Endodermal cell (in vitro differentiated cells): ENCODE data around the gene NEDD4L. TPM values are rescaled to one million over a fixed set of nuclear protein-coding genes. Genes with fewer than 3 reads are reported as not detected.

Source experiments
- DNase-seq: peaks from one replicate; pipeline ENCODE4 v3.0.0-alpha.2; 2017
- H3K27ac ChIP-seq: 2 replicates; pipeline ENCODE4 v1.5.1; 2013; ENCODE audit warnings: mild to moderate bottlenecking, low read depth, low read length, moderate library complexity
- H3K27me3 ChIP-seq: 2 replicates; pipeline ENCODE4 v1.6.1; 2013; ENCODE audit warnings: mild to moderate bottlenecking, low read length, moderate library complexity; ENCODE audit not compliant: insufficient read depth, control insufficient read depth, poor library complexity, severe bottlenecking
- H3K36me3 ChIP-seq: 2 replicates; pipeline ENCODE4 v1.7.0; 2013; ENCODE audit warnings: mild to moderate bottlenecking, low read length, moderate library complexity; ENCODE audit not compliant: control insufficient read depth, insufficient read depth
- H3K4me1 ChIP-seq: one replicate; pipeline ENCODE4 v1.7.0; 2013; ENCODE audit warnings: low read length; ENCODE audit not compliant: control insufficient read depth, insufficient read depth
- H3K4me3 ChIP-seq: 2 replicates; pipeline ENCODE4 v1.5.1; 2013; ENCODE audit warnings: mild to moderate bottlenecking, low read length, moderate library complexity
- H3K9ac ChIP-seq: 2 replicates; pipeline ENCODE4 v1.6.1; 2013; ENCODE audit warnings: mild to moderate bottlenecking, low read length, moderate library complexity; ENCODE audit not compliant: poor library complexity, severe bottlenecking; ENCODE audit errors: extremely low read depth
- H3K9me3 ChIP-seq: 2 replicates; pipeline ENCODE4 v1.6.1; 2013; ENCODE audit warnings: mild to moderate bottlenecking, low read length, moderate library complexity; ENCODE audit not compliant: control insufficient read depth
- H3K27ac Mint-ChIP-seq: 2 replicates; pipeline ENCODE4 v1.8.0; 2020; ENCODE audit warnings: mixed read lengths
- H3K27me3 Mint-ChIP-seq: 2 replicates; pipeline ENCODE4 v1.8.0; 2021; ENCODE audit warnings: mild to moderate bottlenecking, mixed read lengths; ENCODE audit not compliant: insufficient read depth
- H3K36me3 Mint-ChIP-seq: 2 replicates; pipeline ENCODE4 v1.8.0; 2020; ENCODE audit warnings: low read depth, mixed read lengths
- H3K4me1 Mint-ChIP-seq: 2 replicates; pipeline ENCODE4 v1.8.0; 2020; ENCODE audit warnings: mixed read lengths
- H3K4me3 Mint-ChIP-seq: 2 replicates; pipeline ENCODE4 v1.8.0; 2020; ENCODE audit warnings: mild to moderate bottlenecking, moderate library complexity, mixed read lengths
- H3K9me3 Mint-ChIP-seq: 2 replicates; pipeline ENCODE4 v1.8.0; 2020; ENCODE audit warnings: mild to moderate bottlenecking, mixed read lengths
- WGBS, 2 experiments: methylation state at CpG; one replicate each; pipeline versions ENCODE4 v1.1.5 to v1.1.7; 2013; ENCODE audit warnings: missing lambda C conversion rate in 2 of 2, mixed read lengths in 1 of 2; ENCODE audit not compliant: insufficient coverage in 1 of 2, insufficient read length in 1 of 2; 5-methylcytosine and 5-hydroxymethylcytosine counted together
- total RNA-seq, 2 donors: library from RNA; stranded (reverse); fragmentation: NEBNext Ultra II Directional in 1 of 2; extraction: Animal tissue kit (Norgen Biotek cat#: 25700) in 1 of 2; gene quantifications; 2 replicates in 1 of 2; 3 replicates in 1 of 2; pipeline ENCODE4 v1.2.1, GENCODE V29; 2021
- TF ChIP-seq, protein P1 (sequence below): fragments of 200-600 bp; sonication (generic); conservative IDR thresholded peaks from 2 replicates; pipeline ENCODE4 v1.5.0; 2021; ENCODE audit warnings: antibody characterized with exemption, mild to moderate bottlenecking

Gene NEDD4L
- total RNA-seq, 2 donors from 2014 or later: 70.5 to 75.3 TPM

DNA sequence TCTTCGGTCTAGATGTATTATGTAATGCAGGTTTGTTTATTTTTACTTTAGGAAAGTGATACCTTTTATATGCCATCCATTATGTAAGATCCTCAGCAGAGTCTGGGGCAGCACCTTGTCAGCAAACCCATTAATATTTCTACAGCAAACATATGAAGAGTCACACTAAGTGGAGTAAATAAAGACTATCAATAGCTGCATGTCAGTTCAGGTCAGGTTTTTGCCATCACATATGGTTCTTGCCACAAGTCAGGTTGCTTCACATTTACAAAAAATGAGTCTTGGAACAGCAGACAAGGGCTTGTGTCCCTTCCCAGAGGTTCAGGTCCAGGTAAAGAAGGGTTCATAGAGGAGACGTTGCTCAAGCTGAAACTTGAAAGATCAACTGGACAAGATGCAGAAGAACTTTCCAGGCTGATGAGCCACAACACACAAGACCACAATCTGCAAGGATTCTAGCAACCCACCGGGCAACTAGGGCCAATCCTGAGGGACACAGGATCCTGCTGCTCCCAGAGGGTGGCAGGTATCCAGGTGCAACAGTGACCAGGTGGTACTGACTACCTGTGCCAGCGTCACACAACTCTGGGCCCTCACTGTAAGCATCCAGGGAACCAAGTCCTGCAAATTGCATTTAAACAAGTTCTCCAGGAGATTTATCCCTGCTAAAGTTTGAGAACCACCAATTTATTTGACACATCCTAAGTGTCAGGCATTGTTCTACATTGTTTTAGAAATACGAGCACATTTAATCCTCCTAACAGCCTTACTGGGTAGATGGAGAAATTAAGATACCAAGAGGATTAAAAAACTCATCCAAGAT is 369.0 kb downstream of the NEDD4L start:
- Mint-ChIP-seq H3K27me3 (peaks cover 42% of the 10 kb centered on the region), H3K4me1 (peaks cover 24% of the 10 kb centered on the region), H3K9me3 (no peaks in the 10 kb centered on the region), H3K36me3 (no peaks in the 10 kb centered on the region), H3K27ac (no peak overlapping the region), H3K4me3 (no peak overlapping the region)
- no peak overlapping the region for H3K4me3 ChIP-seq
- H3K27me3 ChIP-seq: peaks cover 92% of the 10 kb centered on the region
- H3K9me3 ChIP-seq: no peaks in the 10 kb centered on the region
- H3K9ac ChIP-seq: no peak overlapping the region
- 88 to 90% methylated on average over 4 of the region's 5 CpGs for WGBS, 2 experiments
- TF ChIP-seq, protein P1, sequence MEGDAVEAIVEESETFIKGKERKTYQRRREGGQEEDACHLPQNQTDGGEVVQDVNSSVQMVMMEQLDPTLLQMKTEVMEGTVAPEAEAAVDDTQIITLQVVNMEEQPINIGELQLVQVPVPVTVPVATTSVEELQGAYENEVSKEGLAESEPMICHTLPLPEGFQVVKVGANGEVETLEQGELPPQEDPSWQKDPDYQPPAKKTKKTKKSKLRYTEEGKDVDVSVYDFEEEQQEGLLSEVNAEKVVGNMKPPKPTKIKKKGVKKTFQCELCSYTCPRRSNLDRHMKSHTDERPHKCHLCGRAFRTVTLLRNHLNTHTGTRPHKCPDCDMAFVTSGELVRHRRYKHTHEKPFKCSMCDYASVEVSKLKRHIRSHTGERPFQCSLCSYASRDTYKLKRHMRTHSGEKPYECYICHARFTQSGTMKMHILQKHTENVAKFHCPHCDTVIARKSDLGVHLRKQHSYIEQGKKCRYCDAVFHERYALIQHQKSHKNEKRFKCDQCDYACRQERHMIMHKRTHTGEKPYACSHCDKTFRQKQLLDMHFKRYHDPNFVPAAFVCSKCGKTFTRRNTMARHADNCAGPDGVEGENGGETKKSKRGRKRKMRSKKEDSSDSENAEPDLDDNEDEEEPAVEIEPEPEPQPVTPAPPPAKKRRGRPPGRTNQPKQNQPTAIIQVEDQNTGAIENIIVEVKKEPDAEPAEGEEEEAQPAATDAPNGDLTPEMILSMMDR: no peak
- no peak for DNase-seq
- H3K27ac ChIP-seq: no peak overlapping the region
- no peaks in the 10 kb centered on the region for H3K36me3 ChIP-seq
- H3K4me1 ChIP-seq: peaks cover 22% of the 10 kb centered on the region

DNA sequence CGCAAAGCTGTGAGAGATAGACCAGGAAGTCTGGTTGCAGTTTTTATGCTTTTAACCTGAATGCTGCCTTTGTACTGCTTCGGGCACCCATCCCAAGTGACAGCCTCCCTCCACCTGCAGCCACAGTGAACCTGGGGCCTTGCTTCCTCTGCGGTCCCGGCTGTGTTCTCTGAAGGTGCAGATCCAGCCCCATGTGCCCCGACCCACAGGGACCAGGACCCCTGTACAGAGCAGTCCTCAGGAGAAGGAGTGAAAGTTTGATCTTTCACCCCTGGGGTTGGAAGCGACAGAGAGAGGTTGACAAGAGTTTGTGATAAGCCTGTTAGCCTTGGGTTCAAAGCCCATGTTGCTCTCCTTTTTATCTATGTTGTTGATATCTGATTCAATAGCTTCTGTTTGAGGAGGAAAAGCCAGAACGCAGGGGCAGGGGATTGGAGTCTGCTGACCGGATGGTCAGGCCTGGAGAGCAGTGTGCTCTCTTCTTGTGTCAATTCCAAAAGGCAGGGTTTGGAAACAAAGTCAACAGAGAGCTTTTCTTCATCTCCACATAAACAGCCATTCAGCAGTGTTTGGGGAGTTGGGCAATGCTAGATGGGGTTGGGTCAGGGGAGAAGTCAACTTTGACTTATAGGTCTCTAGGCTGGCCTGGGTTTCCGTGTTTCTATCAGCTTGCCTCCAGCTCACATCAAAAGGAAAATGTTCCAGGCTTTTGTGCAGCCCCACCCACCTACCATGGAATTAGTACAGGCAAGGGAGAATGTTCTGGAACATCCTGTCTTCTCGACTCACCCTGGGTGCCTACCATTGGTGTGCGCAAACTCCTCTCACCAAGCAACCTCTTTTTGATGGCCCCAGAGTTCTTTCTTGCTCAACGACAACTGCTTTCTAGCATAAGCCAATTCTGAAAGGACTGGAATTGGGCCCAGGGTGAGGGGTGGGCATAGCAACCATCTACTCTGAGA is 369.9 kb downstream of the NEDD4L start:
- WGBS, 2 experiments: 75 to 88% methylated on average over 8 to 12 of the region's 12 CpGs
- H3K4me1 Mint-ChIP-seq: peaks cover 24% of the 10 kb centered on the region
- DNase-seq: peak; percentile 54
- Histone ChIP-seq H3K36me3 (no peaks in the 10 kb centered on the region), H3K9ac (no peak overlapping the region), H3K27ac (no peak overlapping the region), H3K4me1 (peaks cover 22% of the 10 kb centered on the region), H3K27me3 (peaks cover 92% of the 10 kb centered on the region), H3K9me3 (no peaks in the 10 kb centered on the region), H3K4me3 (no peak overlapping the region)
- peaks cover 51% of the 10 kb centered on the region for H3K27me3 Mint-ChIP-seq
- H3K36me3 Mint-ChIP-seq: no peaks in the 10 kb centered on the region
- no peaks in the 10 kb centered on the region for H3K9me3 Mint-ChIP-seq
- TF ChIP-seq, protein P1: no peak
- H3K4me3 Mint-ChIP-seq: no peak overlapping the region
- H3K27ac Mint-ChIP-seq: no peak overlapping the region

DNA sequence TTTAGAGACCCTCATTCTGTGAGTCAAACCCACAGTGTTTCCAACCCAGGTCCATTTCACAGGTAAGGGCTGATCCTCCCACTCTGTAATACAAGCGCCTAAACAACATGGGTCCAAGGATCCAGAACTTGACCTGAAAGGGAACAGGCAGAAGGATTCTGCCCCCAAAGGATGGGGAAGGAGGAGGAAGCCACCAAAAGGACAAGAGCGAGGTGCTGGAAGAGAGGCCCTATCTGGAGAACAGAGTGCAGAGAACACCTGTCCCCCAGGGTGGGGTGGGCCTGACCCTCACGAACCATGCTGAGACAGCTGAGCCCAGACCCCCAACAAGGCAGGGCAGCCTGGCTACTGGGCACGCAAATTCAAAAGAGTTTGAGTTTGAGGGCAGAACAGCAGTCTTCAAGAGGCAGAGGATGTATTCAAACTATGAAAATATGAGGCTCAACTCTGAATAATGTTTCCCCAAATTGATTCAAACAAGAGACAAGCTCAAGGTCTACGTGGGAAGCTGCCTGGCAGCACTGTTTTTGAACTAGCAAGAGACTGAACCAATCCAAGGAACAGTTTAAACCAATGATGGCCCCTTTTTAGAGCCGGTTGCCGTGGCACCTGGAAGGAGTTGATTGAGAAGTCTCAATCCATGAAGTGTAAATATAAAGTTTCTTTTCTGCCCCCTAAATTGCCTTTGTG is 372.1 kb downstream of the NEDD4L start:
- H3K4me3 Mint-ChIP-seq: no peak overlapping the region
- H3K4me1 Mint-ChIP-seq: peaks cover 24% of the 10 kb centered on the region

More for the DNA sequence above, 372.1 kb downstream of the NEDD4L start:
- no peaks in the 10 kb centered on the region for H3K36me3 ChIP-seq
- no peak overlapping the region for H3K27ac ChIP-seq
- TF ChIP-seq, protein P1: no peak
- no peak for DNase-seq
- H3K36me3 Mint-ChIP-seq: no peaks in the 10 kb centered on the region
- H3K9ac ChIP-seq: no peak overlapping the region
- H3K4me3 ChIP-seq: no peak overlapping the region
- peaks cover 22% of the 10 kb centered on the region for H3K4me1 ChIP-seq
- WGBS, 2 experiments: 95 to 96% methylated on average over 7 of the region's 7 CpGs
- H3K9me3 Mint-ChIP-seq: no peaks in the 10 kb centered on the region
- H3K27me3 ChIP-seq: peaks cover 92% of the 10 kb centered on the region
- H3K9me3 ChIP-seq: no peaks in the 10 kb centered on the region
- H3K27me3 Mint-ChIP-seq: peaks cover 72% of the 10 kb centered on the region
- no peak overlapping the region for H3K27ac Mint-ChIP-seq
